GM21723 (cell line): ENCODE measurements around the gene ZNF507.
"Not testable (repeated sequence)": the region's sequence is repeated elsewhere in the genome, so short reads cannot be mapped to it uniquely, and the experiment has no call there.

ENCODE experiments used
- ATAC-seq: cut with Tn5 transposase; IDR thresholded peaks from one replicate; pipeline ENCODE4 v1.9.1; 2021; ENCODE audit warnings: mild to moderate bottlenecking, moderate library complexity; ENCODE audit not compliant: unreplicated experiment

The ZNF507 gene

DNA sequence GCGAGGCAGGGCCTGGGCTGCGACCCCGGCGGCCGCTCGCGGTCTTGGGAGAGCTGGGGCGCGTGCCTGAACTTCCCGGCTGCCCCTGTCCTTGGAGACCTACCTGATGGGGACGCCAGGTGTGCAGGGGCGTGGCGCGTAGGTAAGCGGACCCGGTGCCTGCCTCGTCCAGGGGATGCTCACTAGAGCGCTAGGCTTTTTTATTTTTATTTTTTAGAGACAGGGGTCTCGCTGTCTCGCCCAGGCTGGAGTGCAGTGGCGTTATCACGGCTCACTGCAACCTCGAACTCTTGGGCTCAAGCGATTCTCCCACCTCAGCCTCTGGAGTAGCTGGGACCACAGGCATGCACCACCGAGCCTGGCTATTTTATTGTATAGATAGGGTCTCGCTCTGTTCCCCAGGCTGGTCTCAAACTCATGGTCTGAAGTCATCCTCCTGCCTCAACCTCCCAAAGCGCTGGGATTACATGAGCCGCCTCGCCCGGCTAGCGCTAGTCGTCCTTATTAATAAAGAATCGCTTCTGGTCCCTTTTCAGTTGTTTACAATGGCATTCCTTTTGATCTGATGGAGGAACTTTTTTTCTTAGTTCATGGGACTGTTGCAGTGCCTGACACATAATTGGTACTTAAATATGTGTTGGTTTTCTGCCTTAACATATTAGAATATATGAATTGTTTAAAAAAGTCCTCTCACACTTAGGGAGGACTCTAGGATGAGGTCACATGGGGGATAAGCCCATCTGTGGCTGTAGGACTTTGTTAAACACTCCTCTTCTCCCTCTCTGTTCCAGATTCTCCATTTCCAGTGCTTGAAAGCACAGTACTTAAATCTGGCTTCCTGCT, 61.0 kb downstream of the ZNF507 start:
- no peak for ATAC-seq

DNA sequence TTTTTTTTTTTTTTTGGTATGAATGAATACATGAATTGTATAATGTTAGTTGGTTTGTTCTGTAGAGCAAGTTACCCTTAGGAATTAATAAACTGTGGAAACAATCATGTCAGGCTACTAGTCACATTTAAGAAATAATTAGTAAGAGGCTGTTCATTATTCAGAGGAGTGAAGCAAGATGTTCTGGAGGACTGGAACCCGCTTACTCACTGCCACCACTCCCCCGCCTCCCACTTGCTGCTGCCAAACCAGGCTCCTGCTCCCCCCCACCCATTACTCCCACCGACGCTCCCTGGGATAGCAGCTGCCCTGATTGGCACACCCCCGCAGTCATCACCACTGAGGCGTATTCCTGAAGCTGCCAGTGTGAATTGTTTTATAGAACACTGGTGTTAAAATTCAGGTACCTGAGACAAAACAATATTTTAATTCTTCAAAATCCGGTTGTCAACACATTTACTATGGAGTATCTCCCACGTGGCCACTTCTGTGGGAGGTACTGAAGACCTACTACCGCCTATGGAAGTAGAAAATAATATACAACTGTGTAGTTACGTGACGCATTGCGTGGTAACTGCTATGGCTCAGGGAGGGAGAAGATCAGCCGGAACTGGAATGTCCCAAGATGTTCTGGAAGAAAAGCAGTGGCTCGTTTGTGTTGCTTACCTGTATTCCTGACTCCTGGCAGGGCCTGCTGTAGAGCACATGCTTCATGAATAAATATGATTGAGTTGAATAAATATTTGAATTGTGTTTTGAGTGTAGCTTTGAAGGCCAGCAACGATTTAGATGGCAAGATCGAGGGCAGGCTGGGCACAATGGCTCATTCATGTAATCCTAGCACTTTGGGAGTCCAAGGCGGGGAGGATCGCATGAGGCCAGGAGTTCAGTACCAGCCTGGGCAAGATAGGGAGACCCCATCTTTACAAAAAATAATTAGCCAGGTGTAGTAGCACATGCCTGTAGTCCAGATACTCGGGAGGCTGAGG, 61.9 kb downstream of the ZNF507 start:
- ATAC-seq = no peak

DNA sequence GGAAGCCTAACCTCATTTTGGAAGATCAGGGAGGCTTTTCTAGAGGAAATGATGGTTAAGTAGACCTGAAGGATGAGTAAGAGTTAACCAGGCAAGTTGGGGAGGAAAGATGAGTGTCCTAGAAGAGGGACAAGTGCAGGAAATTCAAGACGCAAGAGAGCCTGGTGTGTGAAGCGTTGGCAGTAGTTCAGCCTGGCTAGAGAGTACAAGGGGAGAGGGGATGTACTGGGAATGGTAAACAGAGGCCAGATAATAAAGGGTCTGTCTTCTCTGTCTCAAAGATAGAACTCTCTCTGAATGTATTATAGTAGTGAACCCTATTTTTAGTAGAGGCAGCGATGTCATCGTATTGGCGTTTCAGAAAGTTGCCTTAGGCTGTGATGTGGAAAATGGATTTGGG, 69.8 kb downstream of the ZNF507 start:
- no peak for ATAC-seq

DNA sequence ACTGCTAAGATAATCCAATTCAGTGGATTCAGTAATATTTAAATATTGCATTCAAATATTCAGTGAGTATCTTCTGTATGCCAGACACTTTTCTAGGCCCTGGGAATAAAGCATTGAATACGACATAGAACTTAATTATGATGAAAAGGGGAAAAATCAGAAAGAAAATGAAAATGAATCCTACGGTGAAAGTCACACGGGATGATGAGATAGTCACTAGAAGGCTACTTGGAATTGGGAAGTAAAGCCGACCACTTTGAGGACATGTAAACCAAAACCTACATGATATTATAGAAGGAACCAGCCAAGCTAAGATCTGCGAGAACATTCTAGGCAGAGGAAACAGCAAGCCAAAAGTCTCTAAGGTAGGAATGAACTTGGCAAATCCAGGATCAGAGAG, 70.3 kb downstream of the ZNF507 start:
- no peak for ATAC-seq

DNA sequence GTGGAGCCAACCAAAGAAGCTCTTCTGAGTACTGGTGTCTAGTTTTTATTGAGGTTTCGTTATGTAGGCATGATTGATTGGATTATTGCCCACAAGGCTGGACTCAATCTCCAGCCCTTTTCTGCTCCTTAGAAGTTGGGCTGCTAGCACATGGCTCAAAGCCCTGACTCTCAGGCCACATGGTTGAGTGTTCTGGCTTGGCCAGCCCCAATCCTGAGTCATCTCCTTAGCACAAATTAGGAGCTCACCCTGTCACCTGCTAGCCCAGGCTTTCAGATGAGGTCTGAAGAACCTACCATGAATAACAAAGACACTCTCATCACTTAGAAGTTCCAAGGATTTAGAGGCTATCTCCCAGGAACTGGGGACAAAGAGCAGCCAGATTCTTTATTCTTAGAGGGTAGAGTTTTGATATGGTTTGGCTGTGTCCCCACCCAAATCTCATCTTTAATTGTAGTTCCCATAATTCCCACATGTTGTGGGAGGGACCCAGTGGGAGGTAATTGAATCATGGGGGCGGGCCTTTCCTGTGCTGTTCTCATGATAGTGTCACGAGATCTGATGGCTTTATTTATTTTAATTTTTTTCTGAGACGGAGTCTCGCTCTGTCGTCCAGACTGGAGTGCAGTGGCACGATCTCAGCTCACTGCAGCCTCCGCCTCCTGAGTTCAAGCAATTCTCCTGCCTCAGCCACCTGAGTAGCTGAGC, 71.5 kb downstream of the ZNF507 start:
- ATAC-seq = no peak

DNA sequence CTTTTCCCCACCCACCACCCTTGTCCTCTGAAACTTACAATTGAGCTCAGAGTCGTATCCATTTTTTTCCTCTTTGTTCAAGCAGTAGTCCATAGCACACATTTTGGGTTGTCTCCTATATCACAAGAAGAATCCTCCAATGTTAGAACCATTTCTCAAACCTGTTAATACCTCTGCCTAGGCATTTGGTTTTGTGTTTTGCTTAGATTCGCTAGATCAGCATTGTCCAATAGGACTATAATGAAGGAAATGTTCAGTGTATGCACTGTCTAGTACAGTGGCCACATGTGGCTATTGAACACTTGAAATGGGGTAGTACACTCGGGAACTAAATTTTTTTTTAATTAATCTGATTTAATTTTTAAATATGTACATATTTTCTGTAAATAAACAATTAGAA, 72.7 kb downstream of the ZNF507 start:
- no peak for ATAC-seq

DNA sequence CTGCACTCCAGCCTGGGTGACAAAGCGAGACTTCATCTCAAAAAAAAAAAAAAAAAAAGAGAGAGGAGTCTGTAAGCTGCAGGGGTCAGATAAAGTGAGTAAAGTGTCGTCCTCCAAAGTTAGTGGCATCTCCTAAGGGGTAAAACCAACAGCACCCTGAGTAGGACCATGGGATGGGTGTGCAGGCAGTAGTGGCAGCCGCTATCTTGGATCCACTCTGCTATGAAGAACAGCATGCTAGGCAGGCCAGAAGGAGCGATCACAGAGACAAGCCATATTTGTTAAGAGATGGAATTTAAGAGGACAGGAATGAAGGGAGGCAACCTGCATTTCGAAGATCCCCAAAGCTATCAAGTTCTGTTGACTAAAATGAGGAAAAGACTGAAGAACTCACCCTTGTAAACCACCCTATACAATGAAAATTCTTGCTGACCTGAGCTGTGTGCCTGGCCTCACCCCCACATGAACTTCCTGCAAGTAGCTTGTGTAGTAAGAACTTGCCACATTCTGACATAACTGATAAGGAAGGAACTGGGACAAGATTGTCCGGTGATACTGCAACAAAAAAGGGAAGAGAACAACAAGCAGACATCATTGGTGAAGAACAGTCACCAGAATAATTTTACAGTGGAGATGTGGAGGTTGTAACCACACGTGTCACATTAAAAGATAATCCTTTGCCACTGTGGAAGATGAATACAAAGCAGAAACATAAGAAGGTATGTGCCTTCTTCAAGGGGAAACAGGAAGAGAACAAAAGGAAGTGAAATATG, 76.4 kb downstream of the ZNF507 start:
- ATAC-seq = no peak

DNA sequence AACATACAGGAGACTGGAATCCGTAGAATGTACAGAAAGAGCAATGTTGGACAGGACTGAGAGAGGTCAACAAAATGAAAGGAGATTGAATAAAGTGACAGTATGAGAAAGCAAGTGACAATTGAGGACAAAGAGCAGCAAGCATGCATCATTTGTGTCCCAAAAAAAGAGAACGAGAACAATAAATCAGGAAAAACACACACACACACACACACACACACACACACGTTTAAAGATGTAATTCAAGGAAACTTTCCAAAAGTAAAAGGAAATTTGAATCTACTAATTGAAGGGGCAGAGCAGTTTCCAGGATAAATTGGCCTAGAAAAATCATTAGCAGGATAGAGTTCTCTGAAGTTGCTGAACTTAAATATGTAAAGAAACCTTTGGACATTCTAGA, 77.0 kb downstream of the ZNF507 start:
- ATAC-seq = no peak

DNA sequence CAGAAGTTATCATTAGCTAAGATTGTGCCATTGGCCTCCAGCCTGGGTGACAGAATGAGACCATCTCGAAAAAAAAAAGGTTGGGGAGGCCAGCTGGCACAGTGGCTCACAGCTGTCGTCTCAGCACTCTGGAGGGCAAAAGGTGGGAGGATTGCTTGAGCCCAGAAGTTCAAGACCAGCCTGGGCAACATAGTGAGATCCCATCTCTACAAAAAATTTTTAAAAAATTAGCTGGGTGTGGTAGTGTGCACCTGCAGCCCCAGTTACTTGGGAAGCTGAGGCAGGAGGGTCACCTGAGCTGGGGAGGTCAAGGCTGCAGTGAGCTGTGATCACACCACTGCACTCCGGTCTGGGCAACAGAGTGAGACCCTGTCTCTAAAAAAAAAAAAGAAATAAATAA, 78.5 kb downstream of the ZNF507 start:
- not testable (repeated sequence) for ATAC-seq

DNA sequence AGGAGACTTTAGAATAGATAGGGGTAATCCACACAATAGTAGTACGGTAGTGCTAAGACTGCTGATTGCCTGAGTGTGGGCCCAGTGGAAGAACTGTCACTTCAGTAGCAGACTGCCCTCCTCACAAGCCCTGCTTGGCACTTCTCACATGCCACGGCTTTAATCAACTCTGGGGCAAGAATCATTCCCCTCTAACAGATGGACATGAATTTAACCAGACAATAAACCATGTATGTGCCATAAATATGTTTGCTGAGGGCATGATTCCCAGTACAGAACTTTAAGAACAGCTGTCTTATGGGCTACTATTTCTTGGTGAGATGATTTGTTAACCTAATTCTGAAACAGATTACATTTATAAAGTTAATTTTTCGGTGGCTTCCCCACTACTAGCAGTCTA, 82.1 kb downstream of the ZNF507 start:
- no peak for ATAC-seq

DNA sequence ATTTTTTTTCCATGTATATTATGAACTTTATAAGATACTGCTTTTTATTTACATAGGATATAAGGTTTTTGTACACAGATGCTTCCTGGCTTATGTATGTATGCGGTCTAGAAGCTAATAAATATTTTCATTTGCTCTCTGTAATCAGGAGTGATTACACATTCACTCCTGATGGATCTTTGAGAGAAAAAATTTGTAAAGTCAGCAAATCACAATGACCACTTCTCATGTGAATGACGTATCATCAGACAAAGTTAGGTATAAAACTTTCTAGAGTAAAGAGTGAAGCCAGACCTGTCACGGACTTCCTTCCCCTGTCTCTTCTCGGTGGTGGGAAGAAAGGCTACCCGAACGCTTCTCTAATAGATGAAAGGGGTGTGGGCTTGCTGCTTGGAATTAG, 91.3 kb downstream of the ZNF507 start:
- ATAC-seq = no peak

DNA sequence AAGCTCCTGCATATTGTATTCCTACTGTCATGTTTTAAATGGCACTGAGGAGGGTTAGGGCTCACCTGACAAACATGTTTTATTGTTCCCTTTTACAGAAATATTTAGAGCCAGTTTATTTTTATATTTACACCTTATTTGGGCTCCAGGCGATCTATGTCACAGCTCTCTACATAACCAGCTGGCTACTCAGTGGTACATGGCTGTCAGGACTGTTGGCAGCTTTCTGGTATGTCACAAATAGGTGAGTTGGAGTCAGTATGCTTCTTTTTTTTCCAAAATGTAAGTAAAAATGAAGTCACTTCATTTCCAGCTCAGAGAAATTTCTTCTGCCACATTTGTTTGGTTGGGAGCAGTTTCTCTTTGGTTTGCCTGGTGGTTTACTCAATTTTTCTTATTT, 91.7 kb downstream of the ZNF507 start:
- no peak for ATAC-seq
